Panc1 (cell line): ENCODE data around the gene GCKR. TPM values are rescaled to one million over a fixed set of nuclear protein-coding genes. Genes with fewer than 3 reads are reported as not detected.

Source experiments
- ATAC-seq: fragments of 200-7000 bp; cut with Tn5 transposase; 2 replicates; pipeline ENCODE4 v1.9.1; 2020; ENCODE audit warnings: mild to moderate bottlenecking, moderate library complexity
- BruUV-seq: library from RNA; stranded (reverse); fragments of 400-500 nt; replicated peaks from 2 replicates; lab custom pipeline; 2021; lab: Mats Ljungman, UMichigan
- CTCF ChIA-PET: fragments of 300-600 bp; sonication (Branson Sonifier 250); formaldehyde crosslinking; loops from one replicate; lab custom pipeline; 2022; ENCODE audit warnings: antibody characterized with exemption; lab: Charles Lee
- POLR2A ChIA-PET: fragments of 300-600 bp; sonication (Branson Sonifier 250); formaldehyde crosslinking; loops from one replicate; lab custom pipeline; 2022; ENCODE audit warnings: antibody characterized with exemption; lab: Charles Lee
- DNase-seq: peaks from one replicate; pipeline ENCODE4 v3.0.0-alpha.2; 2010; ENCODE audit warnings: low read depth, low spot score
- H3K27ac ChIP-seq: 2 replicates; pipeline ENCODE4 v1.5.1; 2011; ENCODE audit warnings: mild to moderate bottlenecking, low read length, inconsistent platforms
- H3K27me3 ChIP-seq: fragments of 200-500 bp; sonication (Bioruptor generic); 2 replicates; pipeline ENCODE4 v1.6.0; 2014; ENCODE audit warnings: low read length, inconsistent platforms; ENCODE audit not compliant: control insufficient read depth, insufficient read depth
- H3K36me3 ChIP-seq: fragments of 200-500 bp; sonication (Bioruptor generic); 2 replicates; pipeline ENCODE4 v1.5.1; 2014; ENCODE audit warnings: inconsistent platforms, mild to moderate bottlenecking, low read length, moderate library complexity; ENCODE audit not compliant: control insufficient read depth, insufficient read depth
- H3K4me1 ChIP-seq: 2 replicates; pipeline ENCODE4 v1.5.1; 2011; ENCODE audit warnings: inconsistent platforms, mild to moderate bottlenecking, low read length, moderate library complexity; ENCODE audit not compliant: control insufficient read depth, insufficient read depth
- H3K4me3 ChIP-seq, 2 experiments: 2 replicates each; pipeline ENCODE4 v1.5.1; 2011 to 2012; ENCODE audit warnings: low read depth in 2 of 2, low read length in 2 of 2, mild to moderate bottlenecking in 2 of 2, inconsistent platforms in 1 of 2, moderate library complexity in 1 of 2
- H3K9me3 ChIP-seq: fragments of 200-500 bp; sonication (Bioruptor generic); 2 replicates; pipeline ENCODE4 v1.5.1; 2014; ENCODE audit warnings: low read depth, mild to moderate bottlenecking, inconsistent platforms, low read length, moderate library complexity; ENCODE audit not compliant: control insufficient read depth, insufficient read depth
- POLR2AphosphoS5 ChIP-seq: IDR thresholded peaks from 2 replicates; pipeline ENCODE4 v1.6.1; 2012; ENCODE audit warnings: mild to moderate bottlenecking, low read depth, low read length, moderate library complexity
- SIN3A ChIP-seq: IDR thresholded peaks from 2 replicates; pipeline ENCODE4 v1.6.1; 2012; ENCODE audit warnings: low read depth, mild to moderate bottlenecking, low read length, moderate library complexity, borderline replicate concordance; ENCODE audit not compliant: insufficient read depth
- TCF7L2 ChIP-seq: IDR thresholded peaks from 2 replicates; pipeline ENCODE4 v1.6.1; 2011; ENCODE audit warnings: mild to moderate bottlenecking, low read depth, low read length, inconsistent platforms
- in situ Hi-C: cut with HindIII; loops from 2 replicates; pipeline ENCODE4 v1.10.0; 2016; ENCODE audit warnings: low sequenced_read_pairs, low pct_unique_long_range_greater_than_20kb
- intact Hi-C: fragments of 100-400 bp; cut with micrococcal nuclease; formaldehyde crosslinking; loops from one replicate; pipeline ENCODE4 v1.10.0; 2022; ENCODE audit not compliant: unreplicated experiment
- total RNA-seq: library from RNA; stranded (reverse); gene quantifications from one replicate; pipeline ENCODE4 v1.2.1, GENCODE V29; 2021; ENCODE audit not compliant: unreplicated experiment
- TF ChIP-seq, protein P1 (sequence below): fragments of 450-650 bp; IDR thresholded peaks from 2 replicates; pipeline ENCODE4 v1.5.1; 2017; ENCODE audit warnings: mild to moderate bottlenecking
- TF ChIP-seq, protein P2 (sequence below), 2 experiments: IDR thresholded peaks; 2 replicates each; pipeline ENCODE4 v1.6.1; 2011 to 2012; ENCODE audit warnings: low read depth in 2 of 2, control low read depth in 1 of 2, low read length in 1 of 2, mild to moderate bottlenecking in 1 of 2, moderate library complexity in 1 of 2; ENCODE audit not compliant: insufficient read depth in 1 of 2

GCKR gene
- total RNA-seq, 1 experiment from 2014 or later: 0.33 TPM

DNA sequence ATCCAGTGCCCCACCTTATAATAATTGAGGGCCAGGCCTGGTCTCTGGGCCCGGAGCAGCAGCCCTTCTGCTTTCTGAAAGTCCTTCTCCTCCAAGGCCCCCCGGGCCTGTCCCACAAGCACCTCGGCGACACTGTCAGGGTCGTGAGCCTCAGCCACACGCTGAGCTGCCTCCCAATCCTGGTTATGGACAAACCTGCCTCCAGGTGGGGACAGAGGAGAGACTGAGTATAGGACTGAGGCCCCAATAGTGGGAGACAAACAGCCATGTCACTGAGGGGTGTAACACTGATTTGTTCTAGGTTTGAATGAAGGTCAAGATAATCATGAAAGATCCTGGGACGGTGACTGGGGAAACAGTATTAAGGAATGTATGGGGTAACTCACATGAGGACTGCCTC lies 42.7 kb upstream of the GCKR start:
- H3K4me1 ChIP-seq: no peaks in the 10 kb centered on the region
- no peaks in the 10 kb centered on the region for H3K36me3 ChIP-seq
- no peaks in the 10 kb centered on the region for H3K9me3 ChIP-seq
- ChIA-PET POLR2A (no interaction called here), CTCF (no interaction called here)
- intact Hi-C loops (no loop called here), in situ Hi-C loops (no loop called here)
- BruUV-seq: no TSS peak
- no peak for DNase-seq
- no peak overlapping the region for H3K4me3 ChIP-seq
- ATAC-seq: no peak
- no peak overlapping the region for H3K27ac ChIP-seq
- no peaks in the 10 kb centered on the region for H3K27me3 ChIP-seq
- TF ChIP-seq, protein P1, sequence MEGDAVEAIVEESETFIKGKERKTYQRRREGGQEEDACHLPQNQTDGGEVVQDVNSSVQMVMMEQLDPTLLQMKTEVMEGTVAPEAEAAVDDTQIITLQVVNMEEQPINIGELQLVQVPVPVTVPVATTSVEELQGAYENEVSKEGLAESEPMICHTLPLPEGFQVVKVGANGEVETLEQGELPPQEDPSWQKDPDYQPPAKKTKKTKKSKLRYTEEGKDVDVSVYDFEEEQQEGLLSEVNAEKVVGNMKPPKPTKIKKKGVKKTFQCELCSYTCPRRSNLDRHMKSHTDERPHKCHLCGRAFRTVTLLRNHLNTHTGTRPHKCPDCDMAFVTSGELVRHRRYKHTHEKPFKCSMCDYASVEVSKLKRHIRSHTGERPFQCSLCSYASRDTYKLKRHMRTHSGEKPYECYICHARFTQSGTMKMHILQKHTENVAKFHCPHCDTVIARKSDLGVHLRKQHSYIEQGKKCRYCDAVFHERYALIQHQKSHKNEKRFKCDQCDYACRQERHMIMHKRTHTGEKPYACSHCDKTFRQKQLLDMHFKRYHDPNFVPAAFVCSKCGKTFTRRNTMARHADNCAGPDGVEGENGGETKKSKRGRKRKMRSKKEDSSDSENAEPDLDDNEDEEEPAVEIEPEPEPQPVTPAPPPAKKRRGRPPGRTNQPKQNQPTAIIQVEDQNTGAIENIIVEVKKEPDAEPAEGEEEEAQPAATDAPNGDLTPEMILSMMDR: no peak
- no peak for TF ChIP-seq POLR2AphosphoS5
- no peak for TF ChIP-seq TCF7L2
- no peak for TF ChIP-seq SIN3A
- TF ChIP-seq, protein P2, sequence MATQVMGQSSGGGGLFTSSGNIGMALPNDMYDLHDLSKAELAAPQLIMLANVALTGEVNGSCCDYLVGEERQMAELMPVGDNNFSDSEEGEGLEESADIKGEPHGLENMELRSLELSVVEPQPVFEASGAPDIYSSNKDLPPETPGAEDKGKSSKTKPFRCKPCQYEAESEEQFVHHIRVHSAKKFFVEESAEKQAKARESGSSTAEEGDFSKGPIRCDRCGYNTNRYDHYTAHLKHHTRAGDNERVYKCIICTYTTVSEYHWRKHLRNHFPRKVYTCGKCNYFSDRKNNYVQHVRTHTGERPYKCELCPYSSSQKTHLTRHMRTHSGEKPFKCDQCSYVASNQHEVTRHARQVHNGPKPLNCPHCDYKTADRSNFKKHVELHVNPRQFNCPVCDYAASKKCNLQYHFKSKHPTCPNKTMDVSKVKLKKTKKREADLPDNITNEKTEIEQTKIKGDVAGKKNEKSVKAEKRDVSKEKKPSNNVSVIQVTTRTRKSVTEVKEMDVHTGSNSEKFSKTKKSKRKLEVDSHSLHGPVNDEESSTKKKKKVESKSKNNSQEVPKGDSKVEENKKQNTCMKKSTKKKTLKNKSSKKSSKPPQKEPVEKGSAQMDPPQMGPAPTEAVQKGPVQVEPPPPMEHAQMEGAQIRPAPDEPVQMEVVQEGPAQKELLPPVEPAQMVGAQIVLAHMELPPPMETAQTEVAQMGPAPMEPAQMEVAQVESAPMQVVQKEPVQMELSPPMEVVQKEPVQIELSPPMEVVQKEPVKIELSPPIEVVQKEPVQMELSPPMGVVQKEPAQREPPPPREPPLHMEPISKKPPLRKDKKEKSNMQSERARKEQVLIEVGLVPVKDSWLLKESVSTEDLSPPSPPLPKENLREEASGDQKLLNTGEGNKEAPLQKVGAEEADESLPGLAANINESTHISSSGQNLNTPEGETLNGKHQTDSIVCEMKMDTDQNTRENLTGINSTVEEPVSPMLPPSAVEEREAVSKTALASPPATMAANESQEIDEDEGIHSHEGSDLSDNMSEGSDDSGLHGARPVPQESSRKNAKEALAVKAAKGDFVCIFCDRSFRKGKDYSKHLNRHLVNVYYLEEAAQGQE (IDR thresholded peaks at IDR 0.05; ENCODE audit: insufficient read depth in 1 of 2, low read depth in 2 of 2, low read length in 1 of 2): no peak

- ChIA-PET POLR2A (no interaction called here), CTCF (no interaction called here)
- intact Hi-C loops: no loop called here
- in situ Hi-C loops: no loop called here
- H3K4me1 ChIP-seq: no peaks in the 10 kb centered on the region
- H3K27me3 ChIP-seq: no peaks in the 10 kb centered on the region
- DNase-seq (no peak), ATAC-seq (no peak)
- TF ChIP-seq POLR2AphosphoS5: no peak
- TF ChIP-seq SIN3A: no peak
- TF ChIP-seq, protein P1: no peak
- TF ChIP-seq, protein P2 (IDR thresholded peaks at IDR 0.05; ENCODE audit: insufficient read depth in 1 of 2, low read depth in 2 of 2, low read length in 1 of 2): no peak
- no peak for TF ChIP-seq TCF7L2
- BruUV-seq: no TSS peak
- H3K4me3 ChIP-seq: no peak overlapping the region
- no peaks in the 10 kb centered on the region for H3K9me3 ChIP-seq
- no peak overlapping the region for H3K27ac ChIP-seq
- H3K36me3 ChIP-seq: no peaks in the 10 kb centered on the region
Measured at GRCh38 chr2:27461118-27461517, 35.5 kb upstream of the GCKR start.
